ENCODE measurements around the gene HMGB1.

The HMGB1 gene

DNA sequence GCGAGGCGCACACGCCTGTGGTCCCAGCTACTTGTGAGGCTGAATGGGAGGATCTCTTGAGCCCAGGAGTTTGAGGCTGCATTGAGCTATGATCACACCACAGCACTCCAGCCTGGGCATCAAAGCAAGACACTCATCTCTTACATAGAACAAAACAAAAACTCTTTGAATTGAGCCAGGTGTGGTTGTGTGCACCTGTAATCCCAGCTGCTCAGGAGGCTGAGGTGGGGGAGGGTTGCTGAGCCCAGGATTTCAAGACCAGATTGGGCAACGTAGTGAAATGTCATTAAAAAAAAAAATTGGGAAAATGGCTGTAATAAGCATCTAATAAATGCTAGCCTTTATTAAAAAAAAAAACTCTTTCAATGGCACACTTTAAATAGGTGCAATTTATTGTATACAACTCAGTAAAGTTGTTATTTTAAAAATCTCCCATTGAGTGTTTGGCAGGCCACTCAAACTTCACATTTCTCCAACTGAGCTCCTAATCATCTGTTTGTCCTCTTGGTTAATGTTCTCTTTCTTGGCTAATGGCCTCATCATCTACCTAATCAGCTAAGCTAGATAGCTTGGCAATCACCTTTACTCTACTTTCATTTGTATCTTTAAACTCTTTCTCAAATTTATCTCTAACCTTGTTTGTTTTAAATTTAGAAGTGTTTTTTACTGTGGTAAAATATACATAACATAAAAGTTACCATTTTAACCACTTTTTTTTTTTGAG lies 28.1 kb upstream of the HMGB1 start:
- Histone ChIP-seq H3K4me1 (ENCODE audit: control insufficient read depth in 2 of 2, insufficient read depth in 2 of 2, low read length in 2 of 2) (no peaks in the 10 kb centered on the region), H3K27me3 (ENCODE audit: control insufficient read depth in 2 of 2, insufficient read depth in 2 of 2, low read length in 2 of 2) (no peaks in the 10 kb centered on the region), H3K4me3 (ENCODE audit: low read length in 2 of 2) (no peak overlapping the region), H3K36me3 (ENCODE audit: control insufficient read depth in 2 of 2, insufficient read depth in 2 of 2, low read length in 2 of 2) (no peaks in the 10 kb centered on the region), H3K9me3 (ENCODE audit: control insufficient read depth in 2 of 2, low read length in 2 of 2) (no peaks in the 10 kb centered on the region), H3K9ac (ENCODE audit: low read depth in 1 of 2, low read length in 2 of 2) (no peak overlapping the region), H3K27ac (ENCODE audit: low read depth in 2 of 2, low read length in 2 of 2) (no peak overlapping the region)

DNA sequence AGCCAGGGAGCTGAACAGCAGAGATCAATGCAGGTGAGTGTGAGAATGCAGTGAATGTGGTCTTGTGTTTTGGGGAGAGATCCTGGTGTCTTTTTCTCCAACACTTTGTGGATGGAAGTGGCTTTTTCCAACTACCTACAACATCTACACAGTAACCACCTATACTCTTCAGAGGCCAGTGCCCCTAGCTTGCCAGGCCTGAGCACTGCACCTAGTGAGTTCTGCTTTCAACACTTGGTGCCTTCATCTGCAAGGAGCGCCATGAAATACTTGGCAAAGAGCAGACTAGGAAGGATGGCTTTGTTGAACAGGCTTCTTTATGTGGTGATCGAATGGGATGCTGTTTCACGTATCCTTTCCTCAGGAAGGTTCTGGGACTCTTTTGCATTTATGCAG lies 21.3 kb upstream of the HMGB1 start:
- Histone ChIP-seq H3K4me1 (ENCODE audit: control insufficient read depth in 2 of 2, insufficient read depth in 2 of 2, low read length in 2 of 2) (no peaks in the 10 kb centered on the region), H3K27ac (ENCODE audit: low read depth in 2 of 2, low read length in 2 of 2) (no peak overlapping the region), H3K9me3 (ENCODE audit: control insufficient read depth in 2 of 2, low read length in 2 of 2) (no peaks in the 10 kb centered on the region), H3K4me3 (ENCODE audit: low read length in 2 of 2) (no peak overlapping the region), H3K9ac (ENCODE audit: low read depth in 1 of 2, low read length in 2 of 2) (no peak overlapping the region), H3K27me3 (ENCODE audit: control insufficient read depth in 2 of 2, insufficient read depth in 2 of 2, low read length in 2 of 2) (no peaks in the 10 kb centered on the region), H3K36me3 (ENCODE audit: control insufficient read depth in 2 of 2, insufficient read depth in 2 of 2, low read length in 2 of 2) (no peaks in the 10 kb centered on the region)

DNA sequence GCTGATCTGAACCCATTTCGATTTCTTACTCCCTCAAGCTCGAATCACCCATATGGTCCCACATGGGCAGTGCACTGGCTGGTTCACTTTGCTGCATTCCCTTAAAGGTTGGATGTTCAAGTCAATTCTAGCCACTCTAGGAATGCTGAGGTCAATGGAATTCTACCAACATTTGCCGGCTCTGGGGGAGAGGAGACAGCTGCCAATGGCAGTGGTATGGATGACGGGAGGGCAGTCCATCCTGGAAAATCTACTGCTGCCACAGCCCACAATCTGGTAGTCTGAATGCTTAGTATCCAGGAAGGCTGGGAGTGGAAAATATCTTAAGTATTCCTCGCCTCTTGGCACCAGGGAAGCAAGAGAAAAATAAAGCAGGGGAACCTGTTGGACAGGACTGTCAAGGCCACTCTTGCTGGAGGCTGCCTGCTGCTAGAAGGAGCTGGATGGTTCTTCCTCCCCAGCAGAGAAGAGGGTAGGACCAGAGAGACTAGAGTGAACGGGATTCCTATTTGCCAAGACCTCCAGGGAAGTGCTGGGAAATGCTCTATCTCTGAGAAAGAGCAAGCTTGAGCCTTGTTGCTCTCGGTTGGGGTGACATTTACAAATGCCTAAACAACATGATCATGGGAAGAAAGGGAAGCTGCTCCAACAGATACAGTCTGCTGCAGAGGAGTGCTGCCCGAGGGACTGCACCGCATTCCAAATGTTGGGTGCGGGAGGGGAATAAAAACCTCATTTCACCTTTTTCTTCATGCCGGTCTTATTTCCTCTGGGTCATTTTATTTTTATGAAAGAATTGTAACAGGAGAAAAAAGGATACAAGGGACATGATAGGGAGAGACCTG lies 20.7 kb upstream of the HMGB1 start:
- H3K4me3 ChIP-seq (ENCODE audit: low read length in 2 of 2), result no peak overlapping the region
- H3K9ac ChIP-seq (ENCODE audit: low read depth in 1 of 2, low read length in 2 of 2), result no peak overlapping the region
- H3K4me1 ChIP-seq (ENCODE audit: control insufficient read depth in 2 of 2, insufficient read depth in 2 of 2, low read length in 2 of 2), result no peaks in the 10 kb centered on the region
- H3K36me3 ChIP-seq (ENCODE audit: control insufficient read depth in 2 of 2, insufficient read depth in 2 of 2, low read length in 2 of 2), result no peaks in the 10 kb centered on the region
- no peak overlapping the region for H3K27ac ChIP-seq (ENCODE audit: low read depth in 2 of 2, low read length in 2 of 2)
- H3K27me3 ChIP-seq (ENCODE audit: control insufficient read depth in 2 of 2, insufficient read depth in 2 of 2, low read length in 2 of 2), result no peaks in the 10 kb centered on the region
- H3K9me3 ChIP-seq (ENCODE audit: control insufficient read depth in 2 of 2, low read length in 2 of 2), result no peaks in the 10 kb centered on the region

DNA sequence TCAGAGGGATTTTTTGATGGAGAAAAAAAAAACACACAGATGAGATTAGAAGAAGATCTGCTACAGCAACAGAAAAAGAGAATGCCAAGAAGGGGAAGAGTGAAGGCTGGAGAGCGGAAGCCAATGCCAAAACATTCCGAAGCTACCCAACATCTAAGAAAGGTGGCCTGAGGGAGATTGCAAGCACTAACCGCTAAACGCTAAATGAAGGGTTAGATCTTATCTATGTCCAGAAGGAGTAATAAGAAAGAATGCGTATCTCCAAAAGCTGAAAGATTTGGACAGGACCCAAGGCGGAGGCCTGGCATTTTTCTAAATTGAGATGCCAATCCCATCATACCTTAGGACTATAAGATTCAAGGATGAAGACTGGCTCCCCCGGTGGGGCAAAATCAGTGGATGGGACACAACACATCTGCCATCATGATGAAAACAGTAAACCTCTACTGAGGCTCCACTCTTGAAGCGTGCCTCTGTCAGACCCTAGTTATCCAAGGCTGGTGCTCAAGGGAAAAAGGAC lies 15.6 kb upstream of the HMGB1 start:
- Histone ChIP-seq H3K4me3 (ENCODE audit: low read length in 2 of 2) (no peak overlapping the region), H3K27me3 (ENCODE audit: control insufficient read depth in 2 of 2, insufficient read depth in 2 of 2, low read length in 2 of 2) (no peaks in the 10 kb centered on the region), H3K9ac (ENCODE audit: low read depth in 1 of 2, low read length in 2 of 2) (no peak overlapping the region), H3K36me3 (ENCODE audit: control insufficient read depth in 2 of 2, insufficient read depth in 2 of 2, low read length in 2 of 2) (no peaks in the 10 kb centered on the region), H3K9me3 (ENCODE audit: control insufficient read depth in 2 of 2, low read length in 2 of 2) (no peaks in the 10 kb centered on the region), H3K27ac (ENCODE audit: low read depth in 2 of 2, low read length in 2 of 2) (no peak overlapping the region), H3K4me1 (ENCODE audit: control insufficient read depth in 2 of 2, insufficient read depth in 2 of 2, low read length in 2 of 2) (no peaks in the 10 kb centered on the region)

DNA sequence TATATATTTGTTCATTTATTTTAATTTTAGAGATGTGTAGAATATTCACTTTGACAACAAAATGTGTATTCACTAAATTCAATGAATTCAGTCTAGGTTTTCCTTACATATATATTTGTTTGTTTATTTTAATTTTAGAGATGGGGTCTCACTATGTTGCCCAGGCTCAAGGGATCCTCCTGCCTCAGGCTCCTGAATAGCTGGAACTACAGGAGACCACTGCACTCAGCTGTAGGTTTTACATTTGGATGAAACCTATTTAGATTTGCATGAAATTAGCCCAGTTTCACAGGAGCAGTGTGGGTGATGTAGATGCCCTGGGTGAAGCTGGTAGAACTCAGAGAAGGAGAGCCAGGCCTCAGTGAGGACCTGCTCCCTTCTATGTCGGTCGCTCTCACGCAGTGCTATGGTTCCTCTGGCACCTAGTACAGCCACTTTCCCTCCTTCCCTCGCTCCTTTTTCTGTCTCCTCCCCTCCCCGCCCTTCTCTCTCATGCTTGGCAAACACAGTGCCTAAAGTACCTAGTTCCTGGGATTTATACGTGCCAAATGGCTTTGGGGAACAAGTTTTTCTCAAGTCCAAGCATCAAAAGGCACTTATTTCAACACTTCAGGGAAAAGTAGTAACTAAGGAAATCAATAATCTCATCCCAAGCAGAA lies 14.7 kb upstream of the HMGB1 start:
- Histone ChIP-seq H3K9ac (ENCODE audit: low read depth in 1 of 2, low read length in 2 of 2) (no peak overlapping the region), H3K27ac (ENCODE audit: low read depth in 2 of 2, low read length in 2 of 2) (no peak overlapping the region), H3K9me3 (ENCODE audit: control insufficient read depth in 2 of 2, low read length in 2 of 2) (no peaks in the 10 kb centered on the region), H3K4me3 (ENCODE audit: low read length in 2 of 2) (no peak overlapping the region), H3K27me3 (ENCODE audit: control insufficient read depth in 2 of 2, insufficient read depth in 2 of 2, low read length in 2 of 2) (no peaks in the 10 kb centered on the region), H3K36me3 (ENCODE audit: control insufficient read depth in 2 of 2, insufficient read depth in 2 of 2, low read length in 2 of 2) (no peaks in the 10 kb centered on the region), H3K4me1 (ENCODE audit: control insufficient read depth in 2 of 2, insufficient read depth in 2 of 2, low read length in 2 of 2) (no peaks in the 10 kb centered on the region)

DNA sequence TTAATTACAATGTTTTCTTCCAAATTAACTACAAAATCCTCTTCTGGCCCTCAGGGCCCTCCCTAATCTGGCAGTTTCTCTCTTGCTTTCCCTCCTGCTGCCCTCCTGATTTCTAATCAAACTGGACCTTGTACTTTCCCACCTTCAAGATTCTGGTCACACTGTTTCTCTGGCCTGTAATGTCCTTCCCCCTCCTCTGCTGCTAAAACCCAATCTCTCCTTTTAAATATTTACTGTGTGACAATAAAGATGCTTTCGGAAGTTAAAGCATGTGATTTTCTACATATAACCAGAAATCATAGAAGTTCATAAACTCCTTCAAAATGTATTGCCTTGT lies 14.1 kb upstream of the HMGB1 start:
- Histone ChIP-seq H3K27ac (ENCODE audit: low read depth in 2 of 2, low read length in 2 of 2) (no peak overlapping the region), H3K9ac (ENCODE audit: low read depth in 1 of 2, low read length in 2 of 2) (no peak overlapping the region), H3K36me3 (ENCODE audit: control insufficient read depth in 2 of 2, insufficient read depth in 2 of 2, low read length in 2 of 2) (no peaks in the 10 kb centered on the region), H3K27me3 (ENCODE audit: control insufficient read depth in 2 of 2, insufficient read depth in 2 of 2, low read length in 2 of 2) (no peaks in the 10 kb centered on the region), H3K4me3 (ENCODE audit: low read length in 2 of 2) (no peak overlapping the region), H3K9me3 (ENCODE audit: control insufficient read depth in 2 of 2, low read length in 2 of 2) (no peaks in the 10 kb centered on the region), H3K4me1 (ENCODE audit: control insufficient read depth in 2 of 2, insufficient read depth in 2 of 2, low read length in 2 of 2) (no peaks in the 10 kb centered on the region)

DNA sequence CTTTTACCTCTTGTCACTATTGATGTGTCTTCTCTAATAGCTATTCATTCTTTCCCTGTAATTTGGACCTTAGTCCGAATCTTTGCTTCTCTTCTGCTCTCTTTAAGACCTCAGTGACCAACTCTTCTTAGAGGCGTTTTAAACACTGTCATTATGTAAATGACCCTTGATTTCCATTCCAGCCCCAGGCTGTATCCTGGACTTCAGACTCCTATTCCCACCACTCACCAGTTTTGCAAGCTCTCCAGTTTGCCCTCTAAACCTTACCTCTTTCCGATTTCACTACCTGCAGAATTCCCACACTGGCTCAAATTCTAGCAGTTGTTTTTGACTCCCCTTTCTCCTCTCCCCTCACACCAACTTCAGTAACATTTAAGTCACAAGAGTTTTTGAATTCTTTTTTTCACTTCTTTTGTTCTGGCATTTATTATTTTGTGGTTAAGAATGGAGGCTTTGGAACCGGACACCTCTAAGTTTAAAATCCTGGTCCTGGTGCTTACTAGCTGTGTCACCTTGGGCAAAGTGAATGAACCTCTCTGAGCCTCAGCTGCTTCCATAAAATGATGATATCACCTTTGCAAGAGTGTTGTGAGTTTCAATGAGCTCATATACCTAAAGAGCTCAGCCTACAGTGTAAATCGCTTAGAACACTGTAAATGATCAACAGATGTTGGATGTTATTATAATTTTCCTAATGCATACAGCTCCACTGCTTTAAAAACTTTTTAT lies 13.6 kb upstream of the HMGB1 start:
- H3K36me3 ChIP-seq (ENCODE audit: control insufficient read depth in 2 of 2, insufficient read depth in 2 of 2, low read length in 2 of 2), result no peaks in the 10 kb centered on the region
- no peak overlapping the region for H3K27ac ChIP-seq (ENCODE audit: low read depth in 2 of 2, low read length in 2 of 2)
- H3K9ac ChIP-seq (ENCODE audit: low read depth in 1 of 2, low read length in 2 of 2), result no peak overlapping the region
- H3K4me1 ChIP-seq (ENCODE audit: control insufficient read depth in 2 of 2, insufficient read depth in 2 of 2, low read length in 2 of 2), result no peaks in the 10 kb centered on the region
- H3K4me3 ChIP-seq (ENCODE audit: low read length in 2 of 2), result no peak overlapping the region
- no peaks in the 10 kb centered on the region for H3K27me3 ChIP-seq (ENCODE audit: control insufficient read depth in 2 of 2, insufficient read depth in 2 of 2, low read length in 2 of 2)
- H3K9me3 ChIP-seq (ENCODE audit: control insufficient read depth in 2 of 2, low read length in 2 of 2), result no peaks in the 10 kb centered on the region

DNA sequence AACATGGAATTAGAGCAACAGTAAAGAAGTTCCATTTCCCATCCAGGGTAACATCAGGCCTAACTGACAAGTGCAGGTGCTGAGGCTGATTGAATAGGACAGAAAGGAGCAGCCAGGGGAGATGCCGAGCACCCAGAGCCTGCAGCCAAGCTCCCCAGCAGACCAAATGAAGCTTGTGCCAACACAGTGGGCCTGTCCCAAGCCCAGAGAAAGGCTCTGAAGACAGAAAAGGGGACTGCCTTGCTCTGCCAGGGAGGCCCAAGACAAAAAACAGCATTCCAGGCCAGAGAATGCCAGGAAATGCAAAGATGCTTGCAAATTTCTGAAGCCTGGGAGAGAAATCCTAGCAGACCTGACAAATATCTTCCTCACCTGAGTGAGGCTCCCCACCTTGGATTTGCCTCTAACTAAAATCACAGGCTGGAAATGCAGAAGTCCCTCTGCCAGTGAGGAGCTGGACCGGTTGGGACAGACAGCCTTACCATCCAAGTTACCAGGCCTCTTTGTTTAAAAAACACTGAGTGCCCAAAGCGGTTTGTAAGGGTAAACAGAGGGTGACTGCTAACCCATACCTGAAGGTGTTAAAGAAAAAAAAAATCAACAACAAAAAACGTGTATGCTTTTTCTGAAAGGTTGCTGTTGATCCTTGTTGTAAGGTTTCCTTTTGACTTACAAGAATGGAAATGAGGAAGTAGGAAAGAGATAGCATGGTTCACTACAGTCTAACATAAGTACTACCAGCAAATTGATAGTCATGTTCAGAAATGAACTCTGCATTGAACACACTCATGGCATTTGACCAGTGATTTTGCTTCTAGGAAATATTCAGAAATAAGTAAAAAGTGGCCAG lies 11.8 kb upstream of the HMGB1 start:
- Histone ChIP-seq H3K4me1 (ENCODE audit: control insufficient read depth in 2 of 2, insufficient read depth in 2 of 2, low read length in 2 of 2) (no peaks in the 10 kb centered on the region), H3K27ac (ENCODE audit: low read depth in 2 of 2, low read length in 2 of 2) (no peak overlapping the region), H3K36me3 (ENCODE audit: control insufficient read depth in 2 of 2, insufficient read depth in 2 of 2, low read length in 2 of 2) (no peaks in the 10 kb centered on the region), H3K9me3 (ENCODE audit: control insufficient read depth in 2 of 2, low read length in 2 of 2) (no peaks in the 10 kb centered on the region), H3K9ac (ENCODE audit: low read depth in 1 of 2, low read length in 2 of 2) (no peak overlapping the region), H3K27me3 (ENCODE audit: control insufficient read depth in 2 of 2, insufficient read depth in 2 of 2, low read length in 2 of 2) (no peaks in the 10 kb centered on the region), H3K4me3 (ENCODE audit: low read length in 2 of 2) (no peak overlapping the region)

DNA sequence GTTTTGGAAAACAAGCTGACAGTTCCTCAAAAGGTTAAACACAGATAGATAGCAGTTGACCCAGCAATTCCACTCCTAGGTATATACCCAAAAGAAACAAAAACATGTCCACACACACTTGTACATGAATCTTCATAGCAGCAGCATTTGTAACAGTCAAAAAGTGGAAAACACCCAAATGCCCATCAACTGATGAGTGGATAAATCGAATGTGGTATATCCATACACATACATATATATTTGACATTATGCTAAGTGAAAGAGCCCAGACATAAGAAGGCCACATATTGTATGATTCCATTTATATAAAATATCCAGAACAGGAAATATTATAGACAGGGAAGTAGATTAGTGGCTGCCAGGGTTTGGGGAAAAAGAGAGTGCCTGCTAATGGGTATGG lies 7.9 kb upstream of the HMGB1 start:
- Histone ChIP-seq H3K4me1 (ENCODE audit: control insufficient read depth in 2 of 2, insufficient read depth in 2 of 2, low read length in 2 of 2) (no peaks in the 10 kb centered on the region), H3K9ac (ENCODE audit: low read depth in 1 of 2, low read length in 2 of 2) (no peak overlapping the region), H3K27me3 (ENCODE audit: control insufficient read depth in 2 of 2, insufficient read depth in 2 of 2, low read length in 2 of 2) (no peaks in the 10 kb centered on the region), H3K9me3 (ENCODE audit: control insufficient read depth in 2 of 2, low read length in 2 of 2) (no peaks in the 10 kb centered on the region), H3K36me3 (ENCODE audit: control insufficient read depth in 2 of 2, insufficient read depth in 2 of 2, low read length in 2 of 2) (no peaks in the 10 kb centered on the region), H3K27ac (ENCODE audit: low read depth in 2 of 2, low read length in 2 of 2) (no peak overlapping the region), H3K4me3 (ENCODE audit: low read length in 2 of 2) (no peak overlapping the region)

Measured in mucosa of rectum (tissue), 2 donors.